Tibial nerve (tissue), 4 donors: ENCODE results near the gene PSMD12. TPM values are rescaled to one million over a fixed set of nuclear protein-coding genes. Genes with fewer than 3 reads are reported as not detected.
A peak's percentile ranks its signal among the peaks of the same experiment; 100 is the strongest.

Experiments used
- DNase-seq, 2 donors: peaks; one replicate each; pipeline ENCODE4 v3.0.0-alpha.2; 2019; ENCODE audit warnings: low spot score in 2 of 2
- H3K27ac ChIP-seq, 4 donors: fragments of 200-600 bp; sonication (generic) in 3 of 4; one replicate each; pipeline ENCODE4 v1.5.1; 2017 to 2019; ENCODE audit warnings: mild to moderate bottlenecking in 1 of 4
- H3K27me3 ChIP-seq, 2 donors: fragments of 200-600 bp; sonication (generic) in 1 of 2; one replicate each; pipeline versions ENCODE4 v1.5.1 to v1.6.0; 2017 to 2019
- H3K36me3 ChIP-seq, 3 donors: fragments of 200-600 bp; sonication (generic); one replicate each; pipeline ENCODE4 v1.5.1; 2018 to 2019
- H3K4me1 ChIP-seq, 4 donors: fragments of 200-600 bp; sonication (generic) in 3 of 4; one replicate each; pipeline ENCODE4 v1.5.1; 2017 to 2019
- H3K4me3 ChIP-seq, 4 donors: fragments of 200-600 bp; sonication (generic) in 3 of 4; one replicate each; pipeline ENCODE4 v1.5.1; 2017 to 2019; ENCODE audit warnings: mild to moderate bottlenecking in 1 of 4, moderate library complexity in 1 of 4
- H3K9me3 ChIP-seq, 4 donors: fragments of 200-600 bp; sonication (generic) in 3 of 4; one replicate each; pipeline ENCODE4 v1.5.1; 2017 to 2019
- EP300 ChIP-seq, 2 donors: sonication (generic); formaldehyde crosslinking; IDR thresholded peaks; one replicate each; pipeline ENCODE4 v1.6.1; 2017; ENCODE audit warnings: antibody characterized with exemption in 2 of 2, mild to moderate bottlenecking in 1 of 2
- POLR2A ChIP-seq, 2 donors: fragments of 450-650 bp; IDR thresholded peaks; one replicate each; pipeline ENCODE4 v1.6.1; 2017; ENCODE audit warnings: antibody characterized with exemption in 2 of 2, mild to moderate bottlenecking in 2 of 2, moderate library complexity in 2 of 2
- WGBS, 2 donors: methylation state at CpG; one replicate each; pipeline ENCODE4 v1.1.5; 2018; 5-methylcytosine and 5-hydroxymethylcytosine counted together
- total RNA-seq, 4 donors: library from RNA; depleted of rRNA; stranded (reverse); fragments of >200 nt; gene quantifications; one replicate each; pipeline ENCODE4 v1.1.0, GENCODE V29; 2016
- TF ChIP-seq, protein P1 (sequence below), 5 experiments: fragments of 200-600 bp in 3 of 5; fragments of 450-650 bp in 2 of 5; sonication (generic) in 3 of 5; IDR thresholded peaks; one replicate each; pipeline ENCODE4 v1.5.1; 2016 to 2019; ENCODE audit warnings: antibody characterized with exemption in 5 of 5, mild to moderate bottlenecking in 3 of 5, moderate library complexity in 2 of 5

The PSMD12 gene
- total RNA-seq, 4 donors from 2014 or later: 16.1 to 24.7 (median 22.4) TPM

DNA sequence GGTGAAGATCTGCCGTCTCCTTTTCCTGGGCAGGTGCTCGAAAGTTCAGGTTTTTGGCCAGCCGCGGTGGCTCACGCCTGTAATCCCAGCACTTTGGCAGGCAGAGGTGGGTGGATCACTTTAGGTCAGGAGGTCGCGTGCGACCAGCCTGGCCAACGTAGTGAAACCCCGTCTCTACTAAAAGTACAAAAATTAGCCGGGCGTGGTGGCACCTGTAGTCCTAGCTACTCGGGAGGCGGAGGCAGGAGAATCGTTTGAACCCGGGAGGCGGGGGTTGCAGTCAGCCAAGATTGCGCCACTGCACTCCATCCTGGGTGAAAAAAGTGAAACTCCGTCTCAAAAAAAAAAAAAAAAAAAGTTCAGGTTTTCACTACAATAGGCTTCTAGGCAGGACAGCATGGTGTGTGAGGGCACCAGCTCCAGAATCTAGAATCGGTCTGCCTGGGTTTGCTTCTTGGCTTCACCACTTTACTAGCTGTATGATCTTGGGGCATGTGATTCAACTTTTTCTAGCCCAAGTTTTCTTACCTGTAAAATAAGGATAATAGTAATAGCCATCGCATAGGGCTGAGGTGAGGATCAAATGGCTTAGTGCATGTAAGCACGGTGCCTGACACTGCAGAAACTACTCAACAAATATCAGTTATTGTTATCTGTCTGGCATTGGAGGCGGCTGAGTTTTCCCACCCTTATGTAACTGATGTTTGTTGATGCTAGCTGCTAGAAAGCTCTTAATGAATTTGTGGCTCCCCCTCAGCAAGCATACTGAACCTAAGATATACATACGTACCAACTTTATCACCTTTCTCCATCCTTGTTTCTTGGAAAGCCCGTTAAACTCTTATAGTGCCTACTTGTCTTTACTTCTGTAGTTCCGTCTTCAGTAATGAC lies 1.3 kb downstream of the PSMD12 start:
- H3K4me1 ChIP-seq: peaks cover 0 to 65% (median 24%) of the 10 kb centered on the region in 4 donors
- TF ChIP-seq POLR2A (IDR thresholded peaks at IDR 0.05) (no peak), EP300 (IDR thresholded peaks at IDR 0.05) (no peak)
- TF ChIP-seq, protein P1, sequence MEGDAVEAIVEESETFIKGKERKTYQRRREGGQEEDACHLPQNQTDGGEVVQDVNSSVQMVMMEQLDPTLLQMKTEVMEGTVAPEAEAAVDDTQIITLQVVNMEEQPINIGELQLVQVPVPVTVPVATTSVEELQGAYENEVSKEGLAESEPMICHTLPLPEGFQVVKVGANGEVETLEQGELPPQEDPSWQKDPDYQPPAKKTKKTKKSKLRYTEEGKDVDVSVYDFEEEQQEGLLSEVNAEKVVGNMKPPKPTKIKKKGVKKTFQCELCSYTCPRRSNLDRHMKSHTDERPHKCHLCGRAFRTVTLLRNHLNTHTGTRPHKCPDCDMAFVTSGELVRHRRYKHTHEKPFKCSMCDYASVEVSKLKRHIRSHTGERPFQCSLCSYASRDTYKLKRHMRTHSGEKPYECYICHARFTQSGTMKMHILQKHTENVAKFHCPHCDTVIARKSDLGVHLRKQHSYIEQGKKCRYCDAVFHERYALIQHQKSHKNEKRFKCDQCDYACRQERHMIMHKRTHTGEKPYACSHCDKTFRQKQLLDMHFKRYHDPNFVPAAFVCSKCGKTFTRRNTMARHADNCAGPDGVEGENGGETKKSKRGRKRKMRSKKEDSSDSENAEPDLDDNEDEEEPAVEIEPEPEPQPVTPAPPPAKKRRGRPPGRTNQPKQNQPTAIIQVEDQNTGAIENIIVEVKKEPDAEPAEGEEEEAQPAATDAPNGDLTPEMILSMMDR (IDR thresholded peaks at IDR 0.05): no peak
- WGBS, 2 donors: 71 to 72% methylated on average over 26 of the region's 26 CpGs
- H3K4me3 ChIP-seq: peak overlapping the region; percentile 80 to 94 (median 84)
- no peaks in the 10 kb centered on the region for H3K9me3 ChIP-seq
- peaks cover 0 to 3% (median 0%) of the 10 kb centered on the region in 3 donors for H3K36me3 ChIP-seq
- no peaks in the 10 kb centered on the region for H3K27me3 ChIP-seq
- peak overlapping the region in 3 of 4 donors; percentile 90 to 94 (median 92) for H3K27ac ChIP-seq
- no peak for DNase-seq

DNA sequence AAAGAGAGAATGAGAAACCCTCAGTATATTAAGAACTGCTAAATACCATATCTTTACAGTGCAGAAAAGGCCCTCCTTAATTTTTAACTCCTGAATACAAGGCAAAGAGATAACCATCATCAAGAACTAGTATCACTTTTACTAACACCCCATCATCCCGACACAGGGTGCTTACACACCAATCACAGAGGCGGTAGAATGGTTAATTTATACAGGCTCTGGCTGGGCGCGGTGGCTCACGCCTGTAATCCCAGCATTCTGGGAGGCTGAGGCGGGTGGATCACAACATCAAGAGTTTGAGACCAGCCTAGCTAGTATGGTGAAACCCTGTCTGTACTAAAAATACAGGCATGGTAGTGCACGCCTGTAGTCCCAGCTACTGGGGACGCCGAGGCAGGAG lies 4.2 kb downstream of the PSMD12 start:
- Histone ChIP-seq H3K27ac (no peak overlapping the region), H3K27me3 (no peaks in the 10 kb centered on the region), H3K4me1 (peaks cover 0 to 81% (median 30%) of the 10 kb centered on the region in 4 donors), H3K36me3 (peaks cover 0 to 11% (median 0%) of the 10 kb centered on the region in 3 donors), H3K4me3 (no peak overlapping the region), H3K9me3 (no peaks in the 10 kb centered on the region)
- 95 to 97% methylated on average over 9 of the region's 9 CpGs for WGBS, 2 donors
- TF ChIP-seq, protein P1 (IDR thresholded peaks at IDR 0.05): no peak
- no peak for TF ChIP-seq EP300 (IDR thresholded peaks at IDR 0.05)
- no peak for TF ChIP-seq POLR2A (IDR thresholded peaks at IDR 0.05)
- DNase-seq: no peak

DNA sequence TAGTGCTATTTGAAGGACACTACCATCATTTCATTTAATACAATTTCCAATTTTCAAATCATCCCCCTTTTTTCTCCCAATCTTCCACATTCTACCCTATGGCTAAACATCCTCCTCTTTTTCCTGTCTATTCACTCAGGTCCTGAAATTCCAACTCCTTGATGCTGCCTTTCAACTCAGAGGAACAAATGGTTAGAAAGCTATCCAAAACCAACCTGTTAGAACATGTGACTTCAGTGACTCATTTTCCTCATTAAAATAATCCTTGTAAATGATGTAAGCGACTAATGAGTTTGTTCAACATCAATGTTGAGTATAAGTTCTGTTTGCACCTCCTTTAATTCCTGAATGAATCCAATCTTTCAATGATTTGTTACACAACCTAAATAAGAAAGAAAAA lies 5.5 kb downstream of the PSMD12 start:
- H3K4me3 ChIP-seq: no peak overlapping the region
- 89 to 100% methylated on average over 1 of the region's 1 CpG for WGBS, 2 donors
- H3K27me3 ChIP-seq: no peaks in the 10 kb centered on the region
- DNase-seq: no peak
- peaks cover 0 to 75% (median 30%) of the 10 kb centered on the region in 4 donors for H3K4me1 ChIP-seq
- TF ChIP-seq, protein P1 (IDR thresholded peaks at IDR 0.05): no peak
- no peak for TF ChIP-seq POLR2A (IDR thresholded peaks at IDR 0.05)
- TF ChIP-seq EP300 (IDR thresholded peaks at IDR 0.05): no peak
- peak overlapping the region in 1 of 4 donors; percentile 5 for H3K27ac ChIP-seq
- H3K36me3 ChIP-seq: peaks cover 0 to 21% (median 0%) of the 10 kb centered on the region in 3 donors
- H3K9me3 ChIP-seq: no peaks in the 10 kb centered on the region

DNA sequence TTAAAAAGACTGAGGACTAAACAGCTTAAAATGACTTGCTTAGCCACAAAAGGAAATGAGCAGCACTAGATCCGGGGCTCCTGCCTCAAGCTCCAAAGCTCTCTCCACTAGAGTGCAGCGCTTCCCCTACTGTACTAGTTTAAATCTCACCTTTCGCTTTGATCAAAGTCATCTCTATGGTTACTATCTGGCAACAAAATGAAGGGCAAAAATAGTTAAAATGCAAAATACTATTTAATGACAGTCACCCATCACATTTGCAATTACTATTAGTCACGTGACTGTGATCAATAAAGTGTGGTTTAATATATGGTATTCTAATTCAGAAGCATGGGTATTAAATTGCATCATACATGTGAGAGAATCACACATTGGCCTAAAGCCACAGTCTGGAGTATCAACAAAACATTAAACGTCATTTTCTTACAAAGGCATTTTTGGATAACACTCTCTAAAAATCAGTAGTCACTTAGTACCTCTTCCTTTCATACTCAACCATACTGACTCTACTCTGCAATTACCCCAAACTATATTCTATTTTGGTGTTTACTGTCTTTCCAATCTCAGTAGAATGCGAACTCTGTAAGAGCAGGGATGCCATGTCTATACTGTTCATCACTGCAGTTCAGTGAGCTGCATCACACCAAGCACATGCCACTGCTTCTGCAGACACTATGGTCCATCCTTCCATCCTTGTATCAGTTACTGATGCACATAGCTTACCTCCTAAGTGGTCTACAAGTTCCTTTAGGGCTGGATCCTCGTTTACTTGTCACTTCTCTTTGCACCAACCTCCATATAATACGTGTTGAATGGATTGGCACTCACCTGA lies 6.2 kb downstream of the PSMD12 start:
- TF ChIP-seq, protein P1 (IDR thresholded peaks at IDR 0.05): no peak
- TF ChIP-seq POLR2A (IDR thresholded peaks at IDR 0.05) (no peak), EP300 (IDR thresholded peaks at IDR 0.05) (no peak)
- DNase-seq: no peak
- Histone ChIP-seq H3K27me3 (no peaks in the 10 kb centered on the region), H3K4me3 (no peak overlapping the region), H3K36me3 (peaks cover 0 to 24% (median 4%) of the 10 kb centered on the region in 3 donors), H3K4me1 (peaks cover 0 to 71% (median 27%) of the 10 kb centered on the region in 4 donors), H3K9me3 (no peaks in the 10 kb centered on the region), H3K27ac (peak overlapping the region in 1 of 4 donors; percentile 5)
- 63 to 65% methylated on average over 8 of the region's 8 CpGs for WGBS, 2 donors
